GM10847 (cell line): ENCODE measurements around the gene SNUPN.

Source experiments
- POLR2A ChIP-seq: IDR thresholded peaks from 2 replicates; pipeline ENCODE4 v1.6.1; 2011; ENCODE audit not compliant: insufficient read length; ENCODE audit errors: extremely low read depth

The SNUPN gene

DNA sequence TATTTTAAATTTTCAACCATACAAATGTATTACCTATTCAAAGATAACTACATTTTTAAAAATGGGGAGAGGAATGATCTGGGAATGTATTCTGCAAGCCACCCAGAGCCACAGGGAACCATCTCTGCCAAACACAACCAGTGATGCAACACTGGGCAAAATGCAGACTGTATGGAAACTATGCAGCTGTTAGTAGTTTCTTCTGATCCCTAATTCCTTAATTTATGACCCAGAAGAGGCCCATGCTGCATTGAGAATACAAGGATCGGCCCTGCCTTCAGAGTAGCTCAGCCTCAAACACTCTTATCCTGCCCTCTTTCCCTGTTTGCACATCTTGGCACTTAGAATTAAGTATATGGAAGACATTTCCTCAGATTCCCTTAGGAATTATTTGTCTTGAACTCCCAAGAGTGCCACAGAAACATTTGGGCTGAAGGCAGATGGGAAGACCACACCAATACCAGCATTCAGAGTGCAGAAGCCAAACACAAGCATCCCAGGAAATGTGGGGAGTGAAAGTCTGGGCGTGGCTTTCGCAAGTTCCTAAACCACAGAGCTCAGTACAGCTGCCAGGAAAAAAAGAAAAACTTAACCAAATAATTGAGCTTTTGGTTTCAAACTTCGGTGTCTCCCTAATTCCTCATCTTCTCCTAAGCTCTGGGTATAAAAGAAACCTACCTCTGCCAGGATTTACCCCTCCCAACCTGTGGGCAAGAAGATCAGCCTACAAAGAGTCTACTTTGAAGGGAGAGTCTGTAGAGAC is 5.3 kb downstream of the SNUPN start:
- TF ChIP-seq POLR2A, result no peak

DNA sequence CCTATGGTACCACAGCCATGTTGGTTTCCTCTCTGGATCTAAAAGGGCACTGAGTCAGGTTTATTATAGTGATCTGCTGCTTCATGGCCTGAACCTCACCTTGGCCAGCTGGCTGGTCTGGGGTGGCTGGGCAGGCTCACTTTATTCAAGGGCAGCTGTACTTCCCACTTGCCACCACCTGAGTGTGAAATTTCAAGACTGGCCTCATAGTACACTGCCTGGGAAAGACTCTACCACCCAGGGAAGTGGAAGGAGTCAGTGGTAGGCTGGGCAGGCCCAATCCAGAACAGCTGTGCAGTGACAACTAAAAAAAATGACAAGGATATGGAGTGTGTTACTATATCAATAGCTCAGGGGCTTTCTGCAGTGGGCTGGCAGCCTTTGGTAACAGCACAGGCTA is 8.8 kb downstream of the SNUPN start:
- no peak for TF ChIP-seq POLR2A

DNA sequence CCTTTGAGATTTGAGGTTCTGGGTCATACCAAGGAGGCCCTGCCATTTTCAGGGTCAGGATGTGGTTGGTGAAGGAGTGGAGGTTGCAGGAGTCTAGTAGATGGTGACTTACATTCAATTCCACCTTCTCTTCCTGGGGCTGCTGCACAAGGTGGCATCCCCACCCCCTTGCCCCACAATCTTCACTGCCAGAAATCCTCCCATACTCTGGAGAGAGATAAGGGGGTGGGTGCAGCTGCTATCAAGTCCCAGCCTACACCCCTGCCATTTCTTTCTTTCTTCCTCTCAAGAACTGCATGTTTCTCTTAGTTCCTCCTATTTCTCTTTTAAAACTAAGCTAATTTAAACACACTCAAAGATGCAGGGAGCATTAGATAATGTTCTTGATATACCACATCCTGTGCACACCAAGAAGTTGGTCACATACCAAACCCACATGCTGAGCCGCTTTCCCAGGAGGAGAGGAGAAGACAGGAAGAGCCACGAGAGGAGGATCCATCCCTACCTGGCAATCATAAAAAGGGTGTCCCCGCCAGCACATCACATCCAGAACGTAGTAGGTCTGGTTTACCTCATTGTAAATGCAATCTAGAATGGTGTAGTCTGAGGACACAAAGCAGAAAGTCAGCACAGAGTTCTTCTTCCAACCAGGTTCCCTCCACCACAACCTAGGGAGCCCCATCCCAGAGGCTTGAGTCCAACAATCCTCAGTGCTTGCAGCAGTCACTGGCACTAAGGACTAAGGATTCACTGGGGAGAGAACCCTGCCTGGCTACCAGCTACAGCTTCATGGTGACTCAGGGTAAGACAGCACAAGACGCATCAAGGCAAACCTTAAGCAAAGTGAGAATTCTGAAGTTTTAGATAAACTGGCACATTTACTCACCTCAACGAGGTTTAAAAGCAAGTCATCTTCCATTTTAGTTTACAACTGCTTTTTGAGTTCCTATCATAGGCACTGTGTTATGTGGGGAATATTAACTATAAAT is 18.5 kb downstream of the SNUPN start:
- TF ChIP-seq POLR2A, result no peak

DNA sequence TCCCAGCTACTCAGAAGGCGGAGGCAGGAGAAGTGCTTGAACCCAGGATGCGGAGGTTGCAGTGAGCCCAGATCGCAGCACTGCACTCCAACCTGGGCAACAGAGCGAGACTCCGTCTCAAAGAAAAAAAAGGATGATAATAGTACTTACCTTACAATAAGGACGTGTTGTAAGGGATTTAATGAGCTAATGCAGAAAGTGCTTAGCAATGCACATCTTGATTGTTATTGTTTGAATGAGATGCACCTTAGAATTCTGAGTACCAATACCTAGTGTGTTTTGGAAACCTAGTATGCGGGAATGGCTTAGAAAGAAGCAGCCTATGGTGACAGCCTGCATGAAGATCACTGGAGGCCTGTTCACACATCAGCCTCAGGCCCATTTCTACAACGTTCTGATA is 19.5 kb downstream of the SNUPN start:
- no peak for TF ChIP-seq POLR2A

DNA sequence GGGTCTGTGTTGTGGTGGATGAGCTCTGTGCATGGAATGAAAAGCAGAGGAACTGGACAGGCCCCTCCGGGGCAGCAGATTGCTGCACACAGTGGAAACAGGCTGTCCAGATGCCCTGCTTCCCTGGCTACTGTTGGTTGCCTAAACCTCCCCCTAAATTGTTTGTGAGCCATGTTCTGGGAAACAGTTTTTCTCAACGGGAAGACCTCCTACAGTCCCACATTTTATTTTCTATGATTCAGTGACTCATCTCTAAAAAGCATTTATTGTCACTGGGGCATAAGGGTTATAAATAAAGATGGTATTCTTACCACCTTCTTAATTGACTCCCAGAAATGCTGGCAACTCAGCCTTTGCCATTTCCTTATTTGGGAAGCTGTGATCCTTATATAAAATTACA is 26.1 kb downstream of the SNUPN start:
- no peak for TF ChIP-seq POLR2A

DNA sequence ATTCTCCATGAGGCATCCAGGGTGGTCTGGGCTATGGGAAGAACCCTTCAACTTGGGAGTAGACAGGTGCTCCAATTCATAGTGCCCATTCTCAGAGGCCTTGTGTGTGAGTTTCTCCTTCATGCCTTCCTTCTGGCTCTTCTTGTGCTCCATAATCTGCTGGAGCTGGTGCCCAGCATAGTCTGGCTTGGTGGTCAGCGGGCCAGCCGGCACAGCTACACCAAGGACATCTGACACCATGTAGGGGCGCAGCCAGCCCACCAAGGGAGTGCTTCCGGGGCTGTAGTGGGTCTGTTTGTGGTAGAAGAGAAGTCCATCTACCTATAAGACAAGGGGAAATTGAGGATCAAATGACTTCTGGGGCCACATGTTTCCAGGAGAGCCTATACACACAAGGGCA is 27.2 kb downstream of the SNUPN start:
- TF ChIP-seq POLR2A, result no peak

DNA sequence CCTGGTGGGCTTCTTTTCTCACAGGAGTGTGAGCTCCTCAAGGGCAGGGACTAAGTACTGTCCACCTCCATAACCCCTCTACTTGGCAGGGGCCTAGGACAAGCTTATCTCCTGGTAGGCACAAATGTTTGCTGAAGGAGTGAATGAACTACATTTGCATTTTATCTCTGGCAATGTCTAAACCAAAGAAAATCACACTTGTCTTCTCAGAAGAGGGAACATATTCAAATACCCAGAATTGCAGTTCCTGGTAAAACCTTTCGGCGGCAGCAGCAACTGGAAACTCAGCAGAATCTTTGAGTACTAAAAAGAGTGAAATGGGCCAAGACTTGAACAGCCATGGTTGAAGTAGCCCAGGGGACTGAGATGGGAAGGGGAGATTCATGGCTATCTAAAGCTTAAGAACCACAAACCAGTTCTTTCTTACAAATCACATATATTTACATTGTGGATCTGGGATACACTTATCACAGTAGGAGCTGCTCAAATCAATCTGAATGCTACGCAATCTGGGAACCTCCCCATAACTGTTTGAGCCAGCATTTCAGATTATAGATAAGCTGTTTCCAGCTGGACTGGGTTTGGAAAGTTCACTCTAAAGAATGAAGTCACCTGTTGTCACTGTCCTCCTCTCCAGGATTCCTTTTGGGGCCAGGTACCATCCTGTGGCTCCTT is 27.7 kb downstream of the SNUPN start:
- no peak for TF ChIP-seq POLR2A

DNA sequence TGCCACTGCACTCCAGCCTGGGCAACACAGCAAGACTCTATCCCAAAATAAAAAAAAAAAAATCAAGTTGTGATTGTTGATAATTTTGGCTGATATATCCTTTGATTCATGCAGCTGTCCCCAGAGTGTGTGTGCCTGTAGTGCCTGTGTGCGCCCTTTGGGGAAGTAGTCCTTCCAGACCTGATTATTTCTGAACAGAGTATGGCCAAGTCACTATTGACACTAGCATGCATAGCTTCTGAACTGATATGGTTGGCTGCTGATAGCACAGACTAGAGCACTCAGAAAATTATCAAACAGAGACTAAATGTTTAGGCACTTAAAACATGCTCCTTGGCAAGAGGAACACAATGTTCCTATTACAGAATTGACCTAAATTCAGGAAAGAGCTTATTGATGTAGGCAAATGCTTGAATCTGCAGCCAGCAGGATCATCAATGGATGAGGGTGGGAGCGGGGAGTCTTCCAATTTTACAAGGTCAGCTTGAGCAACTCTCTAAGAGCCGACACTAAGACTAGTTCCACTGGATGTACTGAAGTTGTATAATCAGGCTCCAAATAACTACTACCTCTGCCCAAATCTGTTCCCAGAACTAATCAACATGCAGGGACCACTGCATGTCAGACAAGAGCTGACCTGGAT is 28.7 kb downstream of the SNUPN start:
- TF ChIP-seq POLR2A, result no peak

DNA sequence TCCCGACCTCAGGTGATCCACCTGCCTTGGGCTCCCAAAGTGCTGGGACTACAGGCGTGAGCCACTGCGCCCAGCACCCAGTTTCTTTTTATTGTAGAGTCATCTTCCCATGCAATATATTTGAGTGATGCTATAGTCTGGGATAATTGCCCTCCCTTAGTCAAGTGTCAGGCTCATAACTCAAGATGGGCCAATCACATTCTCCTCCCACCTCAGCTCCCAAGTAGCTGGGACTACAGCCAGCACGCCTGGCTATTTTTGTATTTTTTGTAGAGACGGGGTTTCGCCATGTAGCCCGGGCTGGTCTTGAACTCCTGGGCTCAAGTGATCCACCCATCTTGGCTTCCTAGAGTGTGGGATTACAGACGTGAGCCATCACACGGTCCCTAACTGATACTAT is 31.2 kb downstream of the SNUPN start:
- TF ChIP-seq POLR2A, result no peak

DNA sequence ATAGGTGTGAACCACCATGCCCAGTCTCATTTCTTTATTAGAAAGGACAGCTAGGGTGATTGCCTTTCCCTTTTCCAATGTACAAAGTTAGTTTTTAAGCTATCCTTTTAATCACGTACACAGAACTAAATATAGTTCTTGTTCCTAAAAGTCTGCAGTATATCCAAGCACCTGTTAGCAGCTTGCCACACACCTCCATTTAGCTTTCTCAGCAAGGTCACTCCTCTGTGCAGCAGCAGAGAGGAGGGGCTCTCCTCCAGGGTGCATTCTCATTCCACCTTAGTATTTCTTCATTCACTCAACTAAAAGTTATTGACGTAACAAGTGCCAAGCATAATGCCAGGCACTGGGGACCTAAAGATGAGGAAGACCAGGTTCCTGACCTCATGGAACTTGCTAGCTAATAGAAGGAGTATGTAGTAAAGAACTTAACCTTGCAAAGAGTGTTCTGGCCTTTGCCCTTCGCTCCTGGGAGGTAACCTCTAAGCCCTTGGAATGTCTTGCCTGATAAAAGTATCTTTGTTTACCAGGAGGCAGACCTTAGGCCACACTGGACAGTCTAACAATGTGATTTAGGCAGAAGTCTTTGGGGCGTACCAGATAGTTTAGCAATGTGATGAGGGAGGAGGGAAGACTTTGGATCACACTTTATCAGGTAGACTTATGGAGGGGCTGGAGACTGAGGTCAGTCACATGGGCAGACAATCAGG is 33.7 kb downstream of the SNUPN start:
- no peak for TF ChIP-seq POLR2A

DNA sequence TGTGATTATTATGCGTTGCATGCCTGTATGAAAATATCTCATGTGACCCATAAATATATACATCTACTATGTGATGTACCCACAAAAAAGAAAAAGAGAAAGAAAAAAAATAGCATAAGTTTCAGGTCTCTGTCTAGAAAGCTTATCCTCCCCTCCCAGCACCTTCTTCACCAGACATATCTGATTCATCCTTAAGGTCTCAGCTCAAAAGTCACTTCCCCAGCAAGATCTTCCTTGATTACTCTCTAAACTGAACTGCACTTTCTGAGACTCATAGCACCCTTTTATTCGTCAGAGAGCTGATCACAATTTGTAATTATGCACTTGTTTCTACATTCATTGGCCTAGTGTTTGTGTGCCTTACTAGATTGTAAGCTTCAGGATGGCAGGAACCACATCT is 35.3 kb downstream of the SNUPN start:
- TF ChIP-seq POLR2A, result no peak

DNA sequence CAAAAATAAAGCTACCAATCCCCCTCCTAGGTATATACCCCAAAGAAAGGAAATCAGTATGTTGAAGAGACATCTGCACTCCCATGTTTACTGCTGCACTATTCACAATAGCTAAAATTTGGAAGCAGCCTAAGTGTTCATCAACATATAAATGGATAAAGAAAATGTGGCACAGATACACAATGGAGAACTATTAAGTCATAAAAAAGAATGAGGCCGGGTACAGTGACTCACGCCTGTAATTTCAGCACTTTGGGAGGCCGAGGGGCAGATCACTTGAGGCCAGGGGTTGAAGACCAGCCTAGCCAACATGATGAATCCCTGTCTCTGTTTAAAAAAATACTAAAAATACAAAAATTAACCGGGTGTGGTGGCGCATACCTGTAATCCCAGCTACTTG is 36.5 kb downstream of the SNUPN start:
- TF ChIP-seq POLR2A, result no peak

DNA sequence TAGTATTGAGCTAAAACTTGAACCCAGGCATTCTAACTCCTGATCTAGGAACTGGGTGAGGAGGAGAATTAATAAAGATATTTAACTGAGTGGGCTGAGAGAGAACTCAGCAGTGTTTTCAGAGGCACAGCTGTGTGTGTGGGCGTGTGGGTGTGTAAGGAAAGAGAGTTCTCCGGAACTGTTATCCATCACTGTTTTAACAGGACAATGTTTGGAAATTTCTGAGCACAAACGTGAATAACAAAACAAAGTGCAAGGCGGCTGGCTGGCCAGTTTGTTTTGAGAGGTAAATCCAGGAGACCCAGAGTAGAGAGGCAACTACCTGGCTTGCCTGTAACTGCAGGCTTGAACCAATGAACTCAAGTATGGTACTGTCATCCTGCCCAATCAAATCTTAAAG is 41.4 kb downstream of the SNUPN start:
- no peak for TF ChIP-seq POLR2A

DNA sequence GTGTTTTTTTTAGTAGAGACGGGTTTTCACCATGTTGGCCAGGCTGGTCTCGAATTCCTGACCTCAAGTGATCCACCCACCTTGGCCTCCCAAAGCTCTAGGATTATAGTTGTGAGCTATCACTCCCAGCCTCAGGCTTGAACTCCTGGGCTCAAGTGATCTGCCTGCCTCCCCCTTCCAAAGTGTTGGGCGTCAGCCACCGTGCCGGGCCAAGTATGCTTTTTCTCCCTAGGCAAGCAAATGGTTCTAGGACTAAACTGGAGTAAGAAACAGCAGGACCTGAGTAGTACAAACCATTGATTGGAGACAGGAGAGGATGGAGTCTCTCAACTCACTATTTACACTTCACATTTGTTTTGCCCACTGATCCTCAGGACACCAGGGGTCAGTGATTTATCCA is 41.8 kb downstream of the SNUPN start:
- no peak for TF ChIP-seq POLR2A
